H1 (cell line): ENCODE results near the gene RDH14.

ENCODE experiments used
- EP300 ChIP-seq, 2 experiments: IDR thresholded peaks; 1 replicate in 1 of 2; 2 replicates in 1 of 2; pipeline ENCODE4 v1.6.1; 2011 to 2012; ENCODE audit warnings: low read depth in 2 of 2, low read length in 2 of 2, mild to moderate bottlenecking in 2 of 2, borderline replicate concordance in 1 of 2, inconsistent platforms in 1 of 2, moderate library complexity in 1 of 2
- HDAC6 ChIP-seq: IDR thresholded peaks from one replicate; pipeline ENCODE4 v1.7.1; 2012; ENCODE audit warnings: low read depth, mild to moderate bottlenecking, inconsistent platforms, low read length, moderate library complexity
- POLR2A ChIP-seq, 2 experiments: IDR thresholded peaks; 1 replicate in 1 of 2; 2 replicates in 1 of 2; pipeline ENCODE4 v1.6.1; 2011; ENCODE audit warnings: low read depth in 2 of 2, low read length in 2 of 2, mild to moderate bottlenecking in 2 of 2; ENCODE audit errors: control extremely low read depth in 1 of 2
- POLR2AphosphoS5 ChIP-seq: IDR thresholded peaks from 2 replicates; pipeline ENCODE4 v1.6.1; 2011; ENCODE audit warnings: low read depth, low read length
- TCF12 ChIP-seq: IDR thresholded peaks from 2 replicates; pipeline ENCODE4 v1.6.1; 2011; ENCODE audit warnings: low read depth, mild to moderate bottlenecking, low read length
- TF ChIP-seq, protein P1 (sequence below): IDR thresholded peaks from 2 replicates; pipeline ENCODE4 v1.6.1; 2011; ENCODE audit warnings: low read length, improper control_type of control experiment
- TF ChIP-seq, protein P2 (sequence below), 3 experiments: IDR thresholded peaks; 1 replicate in 2 of 3; 2 replicates in 1 of 3; pipeline versions ENCODE4 v1.5.1 to v1.6.1; 2011; ENCODE audit warnings: low read length in 3 of 3, mild to moderate bottlenecking in 3 of 3, inconsistent platforms in 2 of 3, low read depth in 1 of 3, moderate library complexity in 1 of 3; ENCODE audit not compliant: insufficient read depth in 1 of 3; ENCODE audit errors: control extremely low read depth in 1 of 3

DNA sequence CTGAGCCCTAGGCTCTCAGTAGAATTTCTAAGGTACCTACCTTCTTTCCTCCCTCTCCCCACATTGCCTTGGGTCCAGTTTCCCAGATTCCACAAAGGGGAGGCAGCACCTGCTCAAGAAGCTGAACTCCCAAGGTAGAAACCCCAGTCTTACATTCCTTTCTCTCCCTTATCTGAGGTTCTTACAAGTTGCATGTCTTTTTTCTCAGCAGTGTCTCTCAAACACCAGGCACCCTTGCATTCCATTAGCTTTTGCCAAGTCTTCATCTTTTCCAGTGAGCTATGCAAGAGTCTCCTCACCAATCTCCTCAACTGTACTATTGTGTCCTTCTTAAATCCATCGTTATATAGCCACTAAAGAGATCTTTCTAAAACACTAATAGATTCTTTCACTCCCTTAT is 33.0 kb upstream of the RDH14 start:
- TF ChIP-seq HDAC6 (no peak), POLR2AphosphoS5 (no peak), TCF12 (no peak), EP300 (IDR thresholded peaks at IDR 0.05; ENCODE audit: borderline replicate concordance in 1 of 2, low read depth in 2 of 2, low read length in 2 of 2) (no peak), POLR2A (IDR thresholded peaks at IDR 0.05; ENCODE audit: control extremely low read depth in 1 of 2, low read depth in 2 of 2, low read length in 2 of 2) (no peak)
- TF ChIP-seq, protein P1, sequence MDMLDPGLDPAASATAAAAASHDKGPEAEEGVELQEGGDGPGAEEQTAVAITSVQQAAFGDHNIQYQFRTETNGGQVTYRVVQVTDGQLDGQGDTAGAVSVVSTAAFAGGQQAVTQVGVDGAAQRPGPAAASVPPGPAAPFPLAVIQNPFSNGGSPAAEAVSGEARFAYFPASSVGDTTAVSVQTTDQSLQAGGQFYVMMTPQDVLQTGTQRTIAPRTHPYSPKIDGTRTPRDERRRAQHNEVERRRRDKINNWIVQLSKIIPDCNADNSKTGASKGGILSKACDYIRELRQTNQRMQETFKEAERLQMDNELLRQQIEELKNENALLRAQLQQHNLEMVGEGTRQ: no peak
- TF ChIP-seq, protein P2, sequence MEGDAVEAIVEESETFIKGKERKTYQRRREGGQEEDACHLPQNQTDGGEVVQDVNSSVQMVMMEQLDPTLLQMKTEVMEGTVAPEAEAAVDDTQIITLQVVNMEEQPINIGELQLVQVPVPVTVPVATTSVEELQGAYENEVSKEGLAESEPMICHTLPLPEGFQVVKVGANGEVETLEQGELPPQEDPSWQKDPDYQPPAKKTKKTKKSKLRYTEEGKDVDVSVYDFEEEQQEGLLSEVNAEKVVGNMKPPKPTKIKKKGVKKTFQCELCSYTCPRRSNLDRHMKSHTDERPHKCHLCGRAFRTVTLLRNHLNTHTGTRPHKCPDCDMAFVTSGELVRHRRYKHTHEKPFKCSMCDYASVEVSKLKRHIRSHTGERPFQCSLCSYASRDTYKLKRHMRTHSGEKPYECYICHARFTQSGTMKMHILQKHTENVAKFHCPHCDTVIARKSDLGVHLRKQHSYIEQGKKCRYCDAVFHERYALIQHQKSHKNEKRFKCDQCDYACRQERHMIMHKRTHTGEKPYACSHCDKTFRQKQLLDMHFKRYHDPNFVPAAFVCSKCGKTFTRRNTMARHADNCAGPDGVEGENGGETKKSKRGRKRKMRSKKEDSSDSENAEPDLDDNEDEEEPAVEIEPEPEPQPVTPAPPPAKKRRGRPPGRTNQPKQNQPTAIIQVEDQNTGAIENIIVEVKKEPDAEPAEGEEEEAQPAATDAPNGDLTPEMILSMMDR (IDR thresholded peaks at IDR 0.05; ENCODE audit: control extremely low read depth in 1 of 3, insufficient read depth in 1 of 3, low read depth in 1 of 3, low read length in 3 of 3): no peak
